ENCODE data around the gene CD44.

The CD44 gene

GRCh38 chr11:35112056-35112845, 26.7 kb upstream of the CD44 start:
- DNase-seq (ENCODE audit: low read depth in 2 of 2) = no peak

DNA sequence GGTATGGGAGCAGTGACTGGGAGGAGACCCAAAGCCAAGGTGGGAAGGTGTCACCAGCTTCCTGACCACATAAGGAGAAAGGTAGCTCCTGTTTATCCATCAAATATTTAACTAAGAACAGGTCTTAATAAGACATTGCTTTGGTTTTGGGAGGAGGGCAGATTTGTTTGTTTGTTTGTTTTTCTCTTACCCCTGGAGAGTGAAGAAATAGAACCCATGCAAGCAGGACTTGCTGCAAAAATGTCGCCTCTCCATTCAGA, 26.2 kb upstream of the CD44 start:
- DNase-seq (ENCODE audit: low read depth in 2 of 2) = no peak

DNA sequence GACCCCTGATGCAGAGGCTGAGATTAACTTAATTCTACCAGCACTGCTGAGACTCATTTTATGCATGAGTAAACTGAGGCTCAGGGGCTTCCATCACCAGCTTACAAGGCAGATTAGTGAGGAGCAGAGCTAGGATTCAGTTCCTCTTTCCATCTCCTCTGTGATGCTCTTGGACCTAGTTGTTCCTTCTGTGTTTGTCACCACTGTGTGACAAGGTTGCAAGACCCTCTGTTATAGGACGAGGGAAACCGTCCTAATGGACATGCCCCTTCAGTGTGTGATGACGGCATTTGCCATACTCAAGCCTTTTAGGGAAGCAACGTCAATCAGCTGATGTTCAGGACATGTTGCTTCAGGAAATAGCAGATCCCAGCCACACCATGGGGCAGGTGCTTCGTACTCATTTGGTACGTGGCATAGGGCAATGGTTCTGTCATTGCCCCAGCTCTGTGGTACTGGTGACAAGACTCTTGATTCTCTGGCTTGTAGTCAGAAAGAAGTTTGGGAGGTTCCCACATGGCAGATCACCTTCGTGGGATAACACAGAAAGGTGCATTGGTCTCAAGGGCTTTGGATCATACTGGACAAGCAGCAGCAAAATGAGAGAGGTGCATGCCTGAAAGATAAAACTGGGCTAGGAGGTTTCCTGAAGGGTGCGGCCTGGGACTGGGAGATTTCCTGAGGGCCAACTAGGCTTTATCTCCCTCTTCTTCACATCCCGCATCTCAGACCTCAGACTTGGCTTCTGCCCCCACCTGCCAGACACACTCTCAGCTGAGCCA, 23.9 kb upstream of the CD44 start:
- DNase-seq (ENCODE audit: low read depth in 2 of 2) = no peak

DNA sequence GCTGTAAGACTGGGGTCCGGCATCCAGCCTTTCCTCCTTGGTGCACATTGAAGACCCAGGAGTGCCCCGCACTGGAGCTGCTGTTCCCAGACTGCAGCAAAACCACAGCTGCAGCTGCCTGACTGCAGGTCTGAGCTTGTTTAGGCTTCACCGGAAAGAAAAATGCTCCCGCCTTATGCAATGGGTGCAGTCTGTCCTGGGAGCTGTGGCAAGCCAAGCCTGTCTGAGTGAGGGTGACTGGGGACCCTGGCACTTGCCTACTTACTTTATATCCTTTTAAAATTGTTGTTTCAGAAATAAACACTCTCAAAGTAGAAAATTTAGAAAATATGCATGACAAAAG, 23.3 kb upstream of the CD44 start:
- DNase-seq (ENCODE audit: low read depth in 2 of 2) = no peak

GRCh38 chr11:35116245-35116644, 22.7 kb upstream of the CD44 start:
- no peak for DNase-seq (ENCODE audit: low read depth in 2 of 2)

GRCh38 chr11:35116762-35117640, 22.0 kb upstream of the CD44 start:
- DNase-seq (ENCODE audit: low read depth in 2 of 2) = no peak

DNA sequence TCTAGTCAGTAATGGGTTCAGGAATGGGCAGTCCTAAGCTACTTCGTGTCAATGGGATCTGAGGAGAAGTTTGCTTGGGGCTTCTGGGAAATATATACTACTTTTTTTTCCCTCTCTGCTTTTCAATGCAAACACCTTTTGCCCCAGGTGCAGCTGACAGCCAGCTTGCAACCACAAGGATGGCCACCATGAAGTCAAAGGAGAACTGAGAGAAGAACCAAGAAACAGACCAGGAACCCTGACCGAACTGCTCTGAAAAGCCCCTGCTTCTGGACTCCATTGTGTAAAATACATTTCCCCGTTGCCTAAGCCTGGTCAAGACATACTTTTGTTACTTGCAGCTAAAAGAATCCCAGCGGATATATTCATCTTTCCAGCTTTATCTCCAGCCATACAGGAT, 20.1 kb upstream of the CD44 start:
- no peak for DNase-seq (ENCODE audit: low read depth in 2 of 2)

DNA sequence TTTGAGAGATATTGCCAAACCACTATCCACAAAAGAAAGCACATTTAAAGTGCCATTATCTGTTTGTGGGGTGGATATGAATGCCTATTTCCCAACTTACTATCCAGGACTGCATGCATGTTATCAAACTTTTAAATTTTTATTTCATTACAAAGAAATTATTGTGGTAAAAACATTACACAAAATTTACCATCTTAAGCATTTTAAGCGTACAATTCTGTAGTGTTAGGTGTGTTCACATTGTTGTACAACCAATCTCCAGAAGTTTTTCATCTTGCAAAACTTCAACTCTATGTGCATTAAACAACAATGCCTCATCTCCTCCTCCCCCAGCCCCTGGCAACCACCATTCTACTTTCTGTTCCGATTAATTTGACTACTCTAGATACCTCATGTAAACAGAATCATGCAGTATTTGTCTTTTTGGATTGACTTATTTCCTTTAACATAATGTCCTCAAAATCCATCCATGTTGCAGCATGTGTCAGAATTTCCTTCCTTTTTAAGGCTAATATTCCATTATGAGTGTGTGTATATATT, 17.6 kb upstream of the CD44 start:
- no peak for DNase-seq (ENCODE audit: low read depth in 2 of 2)

GRCh38 chr11:35122308-35122707, 16.7 kb upstream of the CD44 start:
- DNase-seq (ENCODE audit: low read depth in 2 of 2) = no peak

DNA sequence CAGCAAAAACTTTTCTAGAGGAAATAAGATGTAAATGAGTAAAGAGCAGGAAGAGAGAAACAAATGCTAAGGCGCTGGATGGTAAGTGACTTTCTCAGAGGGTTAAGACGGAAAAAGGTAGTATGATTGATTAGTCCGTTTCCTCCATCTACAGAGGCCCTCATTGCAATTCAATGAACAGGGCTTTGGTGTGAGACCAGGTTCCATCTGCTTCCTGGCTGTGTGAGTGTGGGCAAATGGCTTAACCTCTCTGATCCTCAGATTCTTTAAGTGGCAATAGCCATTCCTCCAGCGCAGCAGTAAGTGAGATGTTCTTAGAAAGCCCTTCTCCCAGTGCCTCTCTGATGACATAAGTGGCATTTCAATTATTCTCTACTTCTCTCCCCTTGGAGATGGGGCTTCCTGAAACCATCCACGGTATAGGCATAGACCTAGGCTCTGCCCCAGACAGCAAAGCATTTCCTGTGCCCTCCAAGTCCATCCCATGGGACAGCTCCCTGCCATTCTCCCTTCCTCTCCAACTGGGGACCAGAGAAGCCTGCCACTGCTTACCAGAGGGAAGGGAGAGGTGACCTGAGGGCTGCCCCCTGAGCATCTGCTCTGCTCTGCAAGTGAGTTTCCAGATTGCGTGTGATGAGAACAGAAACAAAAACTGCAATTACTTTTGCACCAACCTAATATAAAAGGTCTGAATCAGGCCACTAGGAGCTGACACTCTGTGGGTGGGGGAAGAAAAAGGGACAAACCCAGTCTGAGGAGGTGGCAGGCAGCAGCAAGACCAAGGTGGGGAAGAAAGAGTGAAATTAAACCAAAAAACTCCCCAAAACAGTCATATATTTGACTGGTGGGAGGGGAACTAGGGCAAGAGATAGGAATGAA, 12.7 kb upstream of the CD44 start:
- no peak for DNase-seq (ENCODE audit: low read depth in 2 of 2)

GRCh38 chr11:35126879-35127581, 11.9 kb upstream of the CD44 start:
- no peak for DNase-seq (ENCODE audit: low read depth in 2 of 2)

- DNase-seq (ENCODE audit: low read depth in 2 of 2) = no peak
Measured at GRCh38 chr11:35127619-35128018, 11.4 kb upstream of the CD44 start.

DNA sequence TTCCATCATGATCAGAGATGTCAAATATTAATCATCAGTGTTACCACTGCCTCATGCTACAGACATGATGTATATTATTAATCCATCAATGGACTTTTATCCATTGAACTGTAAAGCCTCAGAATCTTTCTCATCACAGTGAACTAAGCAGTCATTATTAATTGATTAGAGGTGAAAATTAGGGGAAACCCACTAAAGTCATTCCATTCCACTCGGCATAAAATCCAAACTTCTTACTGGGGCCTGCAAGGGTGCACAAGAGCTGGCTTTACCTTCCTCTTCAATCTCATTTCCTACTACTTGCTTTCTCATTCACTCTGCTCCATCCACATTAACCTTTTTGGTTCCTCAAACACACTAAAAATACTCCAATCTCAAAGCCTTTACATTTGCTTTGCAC, 7.9 kb upstream of the CD44 start:
- DNase-seq (ENCODE audit: low read depth in 2 of 2) = no peak

DNA sequence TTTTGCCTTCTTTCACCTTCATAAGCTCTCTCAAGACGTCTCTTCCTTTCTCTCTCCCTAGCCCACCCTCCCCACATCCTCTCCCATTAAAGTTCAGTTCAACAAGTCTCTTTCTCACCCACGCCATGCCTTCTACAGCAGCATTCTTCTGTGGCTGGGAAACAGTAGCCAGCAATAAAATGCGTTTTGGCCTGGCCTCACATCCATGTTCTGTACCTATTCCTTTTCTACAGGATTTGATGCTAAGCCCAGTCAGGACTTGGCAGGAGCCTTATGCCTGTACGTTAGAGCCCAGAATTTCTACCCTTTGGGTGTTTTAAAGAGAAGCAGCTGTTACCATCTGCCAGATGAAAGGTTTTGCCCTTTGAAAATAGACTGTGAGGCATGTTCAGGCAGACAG, 7.1 kb upstream of the CD44 start:
- no peak for DNase-seq (ENCODE audit: low read depth in 2 of 2)

- no peak for DNase-seq (ENCODE audit: low read depth in 2 of 2)
Measured at GRCh38 chr11:35133656-35134055, 5.3 kb upstream of the CD44 start.

- DNase-seq (ENCODE audit: low read depth in 2 of 2) = no peak
Measured at GRCh38 chr11:35134403-35135148, 4.4 kb upstream of the CD44 start.

DNA sequence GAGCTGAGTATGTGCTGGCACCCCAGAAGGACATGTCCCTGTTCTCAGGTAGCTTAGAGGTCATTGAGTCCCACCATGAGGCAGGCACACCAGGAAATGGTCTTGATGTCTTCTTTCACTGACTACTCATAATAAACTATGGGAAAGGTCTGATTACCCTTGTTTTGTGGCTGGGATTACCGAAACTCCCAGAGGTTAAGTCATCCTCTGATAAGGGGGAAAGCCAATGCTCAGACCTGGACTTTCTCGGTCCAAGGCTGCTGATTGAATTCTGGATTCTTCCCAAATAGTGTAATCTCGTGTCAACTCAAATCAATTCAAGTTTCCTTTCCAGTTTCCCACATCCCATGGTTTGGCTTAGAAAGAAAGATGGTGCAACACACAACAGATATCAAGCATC, 3.7 kb upstream of the CD44 start:
- no peak for DNase-seq (ENCODE audit: low read depth in 2 of 2)

GRCh38 chr11:35136311-35136710, 2.7 kb upstream of the CD44 start:
- DNase-seq (ENCODE audit: low read depth in 2 of 2) = no peak

GRCh38 chr11:35138058-35138457, 913 bp upstream of the CD44 start:
- DNase-seq (ENCODE audit: low read depth in 2 of 2) = no peak

GRCh38 chr11:35138606-35138942, 397 bp upstream of the CD44 start:
- no peak for DNase-seq (ENCODE audit: low read depth in 2 of 2)

All from activated CD8-positive, alpha-beta memory T cell treated with anti-CD3 and anti-CD28 coated beads for 4 hours (primary cell).